Activated naive CD8-positive, alpha-beta T cell treated with anti-CD3 and anti-CD28 coated beads, Interleukin-2, amount 10 ng/mL, durations not matched to agents 7 days and 5 days (primary cell): ENCODE measurements around the gene RASSF7. TPM values are rescaled to one million over a fixed set of nuclear protein-coding genes. Genes with fewer than 3 reads are reported as not detected.

ENCODE experiments used
- ATAC-seq: fragments of 150-1000 bp; cut with Tn5 transposase; one replicate; pipeline ENCODE4 v1.10.0; 2021; ENCODE audit warnings: low read depth, moderate library complexity
- POLR2A ChIA-PET: fragments of 350-600 bp; sonication (Branson Sonifier 250); formaldehyde crosslinking; loops from one replicate; lab custom pipeline; 2021; ENCODE audit warnings: antibody characterized with exemption; lab: Charles Lee
- DNase-seq: peaks from one replicate; pipeline ENCODE4 v3.0.0; 2021
- H3K27ac Mint-ChIP-seq: one replicate; pipeline ENCODE4 v1.8.0; 2022; ENCODE audit warnings: mild to moderate bottlenecking, mixed read lengths
- H3K27me3 Mint-ChIP-seq: one replicate; pipeline ENCODE4 v1.8.0; 2022; ENCODE audit warnings: mild to moderate bottlenecking, moderate library complexity, mixed read lengths
- H3K36me3 Mint-ChIP-seq: one replicate; pipeline ENCODE4 v1.8.0; 2021; ENCODE audit warnings: mild to moderate bottlenecking, mixed read lengths
- H3K4me1 Mint-ChIP-seq: one replicate; pipeline ENCODE4 v1.8.0; 2021; ENCODE audit warnings: mixed read lengths
- H3K4me3 Mint-ChIP-seq: one replicate; pipeline ENCODE4 v1.8.0; 2022; ENCODE audit warnings: mild to moderate bottlenecking, moderate library complexity, mixed read lengths
- H3K9me3 Mint-ChIP-seq: one replicate; pipeline ENCODE4 v1.8.0; 2021; ENCODE audit warnings: mixed read lengths
- microRNA-seq: library from miRNA; unstranded; fragments of <30 nt; microRNA quantifications from one replicate; pipeline ENCODE4 v1.2.0, GENCODE V29; 2022
- total RNA-seq, 2 experiments: library from RNA; stranded (reverse); gene quantifications; one replicate each; pipeline ENCODE4 v1.2.3, GENCODE V29; 2021

The RASSF7 gene
- total RNA-seq, 2 experiments from 2014 or later: 36.5 to 41.0 TPM

GRCh38 chr11:609341-609811, 48.6 kb downstream of the RASSF7 start:
- ATAC-seq: no peak
- peaks cover 14% of the 10 kb centered on the region for H3K36me3 Mint-ChIP-seq
- H3K27ac Mint-ChIP-seq: no peak overlapping the region
- H3K9me3 Mint-ChIP-seq: no peaks in the 10 kb centered on the region
- POLR2A ChIA-PET: no interaction called here
- peaks cover 6% of the 10 kb centered on the region for H3K4me1 Mint-ChIP-seq
- no peak for DNase-seq
- no peak overlapping the region for H3K4me3 Mint-ChIP-seq
- no peaks in the 10 kb centered on the region for H3K27me3 Mint-ChIP-seq

- H3K36me3 Mint-ChIP-seq: peaks cover 17% of the 10 kb centered on the region
- ATAC-seq: no peak
These were observed 49.5 kb downstream of the RASSF7 start for GRCh38 chr11:610146-610801.

GRCh38 chr11:611001-611996, 50.5 kb downstream of the RASSF7 start:
- Mint-ChIP-seq H3K36me3 (peaks cover 17% of the 10 kb centered on the region), H3K27ac (peak overlapping the region; percentile 93), H3K4me3 (no peak overlapping the region), H3K27me3 (no peaks in the 10 kb centered on the region), H3K4me1 (peaks cover 10% of the 10 kb centered on the region), H3K9me3 (no peaks in the 10 kb centered on the region)
- POLR2A ChIA-PET: interaction anchor here (1.0 to 3.7 kb wide), 8 partner anchors 10 to 55 kb away, joined by 3 to 18 read pairs (median 4); partner anchors contain the start of gene PHRF1
- ATAC-seq (no peak), DNase-seq (no peak)

More at GRCh38 chr11:610146-610801, 49.5 kb downstream of the RASSF7 start:
- Mint-ChIP-seq H3K9me3 (no peaks in the 10 kb centered on the region), H3K27ac (no peak overlapping the region), H3K4me3 (no peak overlapping the region), H3K4me1 (peaks cover 8% of the 10 kb centered on the region), H3K27me3 (no peaks in the 10 kb centered on the region)
- POLR2A ChIA-PET: interaction anchor here (1.0 to 1.1 kb wide), 2 partner anchors 9 to 32 kb away, joined by 3 to 4 read pairs; no protein-coding TSS in a partner anchor
- no peak for DNase-seq

- ATAC-seq (no peak), DNase-seq (no peak)
- Mint-ChIP-seq H3K4me1 (peaks cover 13% of the 10 kb centered on the region), H3K27me3 (no peaks in the 10 kb centered on the region), H3K36me3 (peaks cover 13% of the 10 kb centered on the region), H3K4me3 (peak overlapping the region; percentile 48), H3K9me3 (no peaks in the 10 kb centered on the region), H3K27ac (peak overlapping the region; percentile 93)
- POLR2A ChIA-PET: interaction anchor here (0.5 to 3.7 kb wide), 13 partner anchors 10 to 113 kb away, joined by 3 to 23 read pairs (median 4); partner anchors contain the start of genes HRAS, LRRC56 and PHRF1
These were observed 51.6 kb downstream of the RASSF7 start for GRCh38 chr11:612201-612960.

- ATAC-seq: no peak
- Mint-ChIP-seq H3K4me3 (no peak overlapping the region), H3K27ac (peak overlapping the region; percentile 93), H3K27me3 (no peaks in the 10 kb centered on the region), H3K36me3 (peaks cover 13% of the 10 kb centered on the region), H3K9me3 (no peaks in the 10 kb centered on the region), H3K4me1 (peaks cover 13% of the 10 kb centered on the region)
- POLR2A ChIA-PET: interaction anchor here (0.5 to 3.7 kb wide), 9 partner anchors 25 to 135 kb away, joined by 3 to 23 read pairs (median 8); partner anchors contain the start of genes HRAS, LRRC56, PHRF1 and TALDO1
- no peak for DNase-seq
These were observed 52.2 kb downstream of the RASSF7 start for GRCh38 chr11:612961-613300.

- H3K9me3 Mint-ChIP-seq: no peaks in the 10 kb centered on the region
- H3K36me3 Mint-ChIP-seq: peaks cover 13% of the 10 kb centered on the region
- H3K4me1 Mint-ChIP-seq: peaks cover 13% of the 10 kb centered on the region
- peak overlapping the region; percentile 93 for H3K4me3 Mint-ChIP-seq
- peak; percentile 84 for DNase-seq
- peak; percentile 21 for ATAC-seq
- POLR2A ChIA-PET: interaction anchor here (0.5 to 3.7 kb wide), 13 partner anchors 10 to 134 kb away, joined by 3 to 23 read pairs (median 4); partner anchors contain the start of genes DEAF1, HRAS, LRRC56 and PHRF1
- no peaks in the 10 kb centered on the region for H3K27me3 Mint-ChIP-seq
- peak overlapping the region; percentile 93 for H3K27ac Mint-ChIP-seq
These were observed 52.7 kb downstream of the RASSF7 start for GRCh38 chr11:613369-613968.

Small RNA genes lying within 50 kb of the gene (microRNA-seq; reads per million reads assigned to microRNA genes)
- gene MIR210: 3,623 reads per million, percentile 89 among the genes with 10 or more reads in this experiment

Other genes starting within 250 kb of the RASSF7 start
- gene IFITM1, start 246.9 kb upstream of the RASSF7 start, total RNA-seq: 1,000 to 10,000 TPM; 1,182 to 1,374 TPM
- 100 to 1,000 TPM; 258 to 267 TPM for gene IFITM3, start 240.1 kb upstream of the RASSF7 start, total RNA-seq
- 1 to 10 TPM; 1.1 TPM for gene B4GALNT4, start 191.5 kb upstream of the RASSF7 start, total RNA-seq
- under 1 TPM; 0.30 to 0.45 TPM for gene PKP3, start 166.8 kb upstream of the RASSF7 start, total RNA-seq
- gene SIGIRR, start 146.0 kb upstream of the RASSF7 start, total RNA-seq: 100 to 1,000 TPM; 273 to 276 TPM
- gene ANO9, start 119.0 kb upstream of the RASSF7 start, total RNA-seq: 100 to 1,000 TPM; 115 to 122 TPM
- gene PTDSS2, start 110.7 kb upstream of the RASSF7 start, total RNA-seq: 10 to 100 TPM; 27.6 to 27.8 TPM
- gene RNH1, start 53.7 kb upstream of the RASSF7 start, total RNA-seq: 10 to 100 TPM; 88.9 to 93.2 TPM
- gene HRAS, start 25.4 kb upstream of the RASSF7 start, total RNA-seq: 10 to 100 TPM; 47.6 to 49.9 TPM
- gene LRRC56, start 23.4 kb upstream of the RASSF7 start, total RNA-seq: 1 to 10 TPM; 4.3 to 4.7 TPM
- gene LMNTD2, start 232 bp upstream of the RASSF7 start, total RNA-seq: 1 to 10 TPM; 2.5 to 2.7 TPM
- 10 to 100 TPM; 55.4 to 58.9 TPM for gene PHRF1, start 15.5 kb downstream of the RASSF7 start, total RNA-seq
- gene IRF7, start 55.0 kb downstream of the RASSF7 start, total RNA-seq: 100 to 1,000 TPM; 160 to 165 TPM
- gene CDHR5, start 64.0 kb downstream of the RASSF7 start, total RNA-seq: not detected
- gene SCT, start 66.2 kb downstream of the RASSF7 start, total RNA-seq: not detected
- gene DRD4, start 76.3 kb downstream of the RASSF7 start, total RNA-seq: under 1 TPM; 0.51 to 0.72 TPM
- gene DEAF1, start 134.3 kb downstream of the RASSF7 start, total RNA-seq: 10 to 100 TPM; 33.1 to 36.0 TPM
- gene TMEM80, start 134.8 kb downstream of the RASSF7 start, total RNA-seq: 10 to 100 TPM; 38.9 to 39.7 TPM
- gene EPS8L2, start 145.3 kb downstream of the RASSF7 start, total RNA-seq: 10 to 100 TPM; 19.0 to 24.5 TPM
- 100 to 1,000 TPM; 199 to 206 TPM for gene TALDO1, start 186.5 kb downstream of the RASSF7 start, total RNA-seq
- gene GATD1, start 216.5 kb downstream of the RASSF7 start, total RNA-seq: 10 to 100 TPM; 59.8 to 62.4 TPM
- gene CEND1, start 229.1 kb downstream of the RASSF7 start, total RNA-seq: under 1 TPM in 1 of 2 experiments, not detected in 1; 0.37 TPM
- 10 to 100 TPM; 35.1 to 35.8 TPM for gene SLC25A22, start 237.3 kb downstream of the RASSF7 start, total RNA-seq
- 10 to 100 TPM; 53.4 to 53.6 TPM for gene PIDD1, start 244.3 kb downstream of the RASSF7 start, total RNA-seq
- 1,000 to 10,000 TPM; 2,888 to 3,019 TPM for gene RPLP2, start 249.0 kb downstream of the RASSF7 start, total RNA-seq